SU-DHL-6 (cell line): Measurements from ENCODE around the gene PMEL.

Source experiments
- EZH2phosphoT487 ChIP-seq: fragments of 200-600 bp; sonication (generic), shearing (Covaris generic); conservative IDR thresholded peaks from 2 replicates; pipeline ENCODE4 v1.6.1; 2018; ENCODE audit warnings: mild to moderate bottlenecking, antibody characterized with exemption, low read length, moderate library complexity, mixed read lengths
- TF ChIP-seq, protein P1 (sequence below): fragments of 200-600 bp; sonication (generic); IDR thresholded peaks from one replicate; pipeline ENCODE4 v1.5.1; 2017; ENCODE audit warnings: antibody characterized with exemption, mild to moderate bottlenecking, low read length, moderate library complexity; ENCODE audit not compliant: insufficient read depth, poor library complexity, severe bottlenecking

DNA sequence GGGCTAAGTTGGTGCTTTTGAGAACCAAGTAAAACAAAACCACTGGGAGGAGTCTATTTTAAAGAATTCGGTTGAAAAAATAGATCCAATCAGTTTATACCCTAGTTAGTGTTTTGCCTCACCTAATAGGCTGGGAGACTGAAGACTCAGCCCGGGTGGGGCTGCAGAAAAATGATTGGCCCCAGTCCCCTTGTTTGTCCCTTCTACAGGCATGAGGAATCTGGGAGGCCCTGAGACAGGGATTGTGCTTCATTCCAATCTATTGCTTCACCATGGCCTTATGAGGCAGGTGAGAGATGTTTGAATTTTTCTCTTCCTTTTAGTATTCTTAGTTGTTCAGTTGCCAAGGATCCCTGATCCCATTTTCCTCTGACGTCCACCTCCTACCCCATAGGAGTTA is 6.2 kb upstream of the PMEL start:
- TF ChIP-seq, protein P1, sequence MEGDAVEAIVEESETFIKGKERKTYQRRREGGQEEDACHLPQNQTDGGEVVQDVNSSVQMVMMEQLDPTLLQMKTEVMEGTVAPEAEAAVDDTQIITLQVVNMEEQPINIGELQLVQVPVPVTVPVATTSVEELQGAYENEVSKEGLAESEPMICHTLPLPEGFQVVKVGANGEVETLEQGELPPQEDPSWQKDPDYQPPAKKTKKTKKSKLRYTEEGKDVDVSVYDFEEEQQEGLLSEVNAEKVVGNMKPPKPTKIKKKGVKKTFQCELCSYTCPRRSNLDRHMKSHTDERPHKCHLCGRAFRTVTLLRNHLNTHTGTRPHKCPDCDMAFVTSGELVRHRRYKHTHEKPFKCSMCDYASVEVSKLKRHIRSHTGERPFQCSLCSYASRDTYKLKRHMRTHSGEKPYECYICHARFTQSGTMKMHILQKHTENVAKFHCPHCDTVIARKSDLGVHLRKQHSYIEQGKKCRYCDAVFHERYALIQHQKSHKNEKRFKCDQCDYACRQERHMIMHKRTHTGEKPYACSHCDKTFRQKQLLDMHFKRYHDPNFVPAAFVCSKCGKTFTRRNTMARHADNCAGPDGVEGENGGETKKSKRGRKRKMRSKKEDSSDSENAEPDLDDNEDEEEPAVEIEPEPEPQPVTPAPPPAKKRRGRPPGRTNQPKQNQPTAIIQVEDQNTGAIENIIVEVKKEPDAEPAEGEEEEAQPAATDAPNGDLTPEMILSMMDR = no peak
- no peak for TF ChIP-seq EZH2phosphoT487
